Measurements from ENCODE around the gene EXOC2. TPM values are rescaled to one million over a fixed set of nuclear protein-coding genes. Genes with fewer than 3 reads are reported as not detected.

The EXOC2 gene
- total and polyA plus RNA-seq, 2 experiments from 2014 or later: 28.9 to 29.2 TPM

- Histone ChIP-seq H3K4me3 (no peak overlapping the region), H3K9me3 (ENCODE audit: low read depth) (no peaks in the 10 kb centered on the region), H3K27ac (no peak overlapping the region), H3K27me3 (no peaks in the 10 kb centered on the region), H3K36me3 (no peaks in the 10 kb centered on the region), H3K4me1 (ENCODE audit: low read depth) (no peaks in the 10 kb centered on the region)
- no peak for DNase-seq (ENCODE audit: low read depth in 1 of 2, low spot score in 1 of 2)
- no peak for TF ChIP-seq CTCF (IDR thresholded peaks at IDR 0.05; ENCODE audit: low read depth, low read length)
Measured at GRCh38 chr6:599576-600448, 93.1 kb downstream of the EXOC2 start.

DNA sequence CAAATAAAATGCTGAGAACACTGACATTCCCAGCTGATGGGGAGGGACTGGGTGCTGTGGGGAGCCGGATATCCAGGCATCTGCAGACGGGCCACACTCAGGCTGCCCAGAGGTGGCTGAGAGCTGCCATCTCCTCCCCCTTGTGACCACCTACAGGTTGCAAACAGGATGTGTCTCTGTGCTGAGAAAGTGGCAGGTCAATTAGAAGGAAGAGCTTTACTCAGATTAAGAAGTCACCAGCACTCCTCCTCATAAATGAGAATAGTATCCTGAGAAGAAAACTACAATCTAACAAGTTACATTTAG, 99.1 kb downstream of the EXOC2 start:
- DNase-seq (ENCODE audit: low read depth in 1 of 2, low spot score in 1 of 2): no peak

DNA sequence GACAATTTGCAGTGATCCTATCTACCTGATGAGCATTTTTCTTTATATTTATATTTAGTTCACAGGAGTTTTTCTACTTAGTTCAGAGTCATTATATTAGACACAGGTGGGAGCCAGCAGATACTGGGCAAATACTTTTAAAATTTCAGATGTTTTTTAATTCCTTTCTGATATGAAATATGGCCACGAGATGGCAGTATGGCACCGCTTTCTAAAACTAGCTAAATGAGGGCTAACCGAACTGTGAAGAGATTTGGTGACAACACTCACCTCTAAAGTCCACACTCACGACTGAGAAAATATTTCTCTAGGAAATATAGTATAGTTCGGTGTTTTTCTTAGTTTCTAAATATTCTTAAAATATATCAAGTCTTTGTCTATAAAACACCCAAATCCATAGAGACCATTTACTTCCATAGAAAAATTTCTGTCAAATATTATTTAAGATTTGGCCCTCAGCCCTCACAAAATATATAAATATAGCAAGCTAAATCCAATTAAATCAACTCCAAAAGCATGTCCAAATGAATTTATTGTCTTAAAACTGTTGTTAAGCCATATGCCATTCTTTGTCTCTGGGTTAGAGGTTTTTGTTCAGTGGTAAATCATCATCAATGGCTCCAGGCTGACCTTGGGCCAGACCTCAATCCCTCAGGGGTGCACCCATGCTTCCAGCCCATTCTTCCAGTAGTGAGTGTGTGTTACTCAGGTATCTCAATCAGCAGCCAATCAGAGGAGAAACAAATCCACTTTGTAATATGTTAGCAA, 99.6 kb downstream of the EXOC2 start:
- peak; percentile 70 to 77 for DNase-seq (ENCODE audit: low read depth in 1 of 2, low spot score in 1 of 2)
- H3K9me3 ChIP-seq (ENCODE audit: low read depth): no peaks in the 10 kb centered on the region
- TF ChIP-seq CTCF (IDR thresholded peaks at IDR 0.05; ENCODE audit: low read depth, low read length): peak; percentile 54
- no peaks in the 10 kb centered on the region for H3K27me3 ChIP-seq
- no peaks in the 10 kb centered on the region for H3K4me1 ChIP-seq (ENCODE audit: low read depth)
- peaks cover 4% of the 10 kb centered on the region for H3K36me3 ChIP-seq
- H3K4me3 ChIP-seq: no peak overlapping the region
- H3K27ac ChIP-seq: no peak overlapping the region

More for the DNA sequence above, 99.1 kb downstream of the EXOC2 start:
- H3K4me1 ChIP-seq (ENCODE audit: low read depth): no peaks in the 10 kb centered on the region
- no peak for TF ChIP-seq CTCF (IDR thresholded peaks at IDR 0.05; ENCODE audit: low read depth, low read length)
- no peaks in the 10 kb centered on the region for H3K27me3 ChIP-seq
- H3K4me3 ChIP-seq: no peak overlapping the region
- no peak overlapping the region for H3K27ac ChIP-seq
- H3K36me3 ChIP-seq: peaks cover 4% of the 10 kb centered on the region
- no peaks in the 10 kb centered on the region for H3K9me3 ChIP-seq (ENCODE audit: low read depth)

DNA sequence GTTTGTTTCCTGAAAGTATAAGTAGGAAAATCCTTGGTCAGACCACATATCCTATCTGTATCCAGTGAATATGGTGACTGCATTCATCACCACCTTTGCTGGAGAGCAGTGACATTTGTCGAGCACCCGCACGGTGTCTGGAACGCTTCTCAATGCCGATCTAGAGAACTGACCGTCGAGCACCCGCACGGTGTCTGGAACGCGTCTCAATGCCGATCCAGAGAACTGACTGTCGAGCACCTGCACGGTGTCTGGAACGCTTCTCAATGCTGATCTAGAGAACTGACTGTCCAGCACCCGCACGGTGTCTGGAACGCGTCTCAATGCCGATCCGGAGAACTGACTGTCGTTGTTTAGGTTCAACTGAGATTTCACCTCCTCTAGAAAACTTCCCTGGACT, 103.8 kb downstream of the EXOC2 start:
- no peak for DNase-seq (ENCODE audit: low read depth in 1 of 2, low spot score in 1 of 2)
- TF ChIP-seq CTCF (IDR thresholded peaks at IDR 0.05; ENCODE audit: low read depth, low read length): no peak
- Histone ChIP-seq H3K27ac (no peak overlapping the region), H3K4me1 (ENCODE audit: low read depth) (no peaks in the 10 kb centered on the region), H3K4me3 (no peak overlapping the region), H3K36me3 (peaks cover 4% of the 10 kb centered on the region), H3K9me3 (ENCODE audit: low read depth) (no peaks in the 10 kb centered on the region), H3K27me3 (no peaks in the 10 kb centered on the region)

GRCh38 chr6:586553-586952, 106.4 kb downstream of the EXOC2 start:
- no peaks in the 10 kb centered on the region for H3K9me3 ChIP-seq (ENCODE audit: low read depth)
- TF ChIP-seq CTCF (IDR thresholded peaks at IDR 0.05; ENCODE audit: low read depth, low read length): no peak
- no peaks in the 10 kb centered on the region for H3K36me3 ChIP-seq
- H3K27ac ChIP-seq: no peak overlapping the region
- no peaks in the 10 kb centered on the region for H3K27me3 ChIP-seq
- H3K4me3 ChIP-seq: no peak overlapping the region
- H3K4me1 ChIP-seq (ENCODE audit: low read depth): peaks cover 18% of the 10 kb centered on the region
- no peak for DNase-seq (ENCODE audit: low read depth in 1 of 2, low spot score in 1 of 2)
